ENCODE data around the gene THSD4. TPM values are rescaled to one million over a fixed set of nuclear protein-coding genes. Genes with fewer than 3 reads are reported as not detected.

The THSD4 gene
- total and polyA plus RNA-seq, 9 of the 15 experiments (the other 6 are each of a cell fraction or from before 2014, with no cell fraction given), result 0.04 TPM; not detected in 5

DNA sequence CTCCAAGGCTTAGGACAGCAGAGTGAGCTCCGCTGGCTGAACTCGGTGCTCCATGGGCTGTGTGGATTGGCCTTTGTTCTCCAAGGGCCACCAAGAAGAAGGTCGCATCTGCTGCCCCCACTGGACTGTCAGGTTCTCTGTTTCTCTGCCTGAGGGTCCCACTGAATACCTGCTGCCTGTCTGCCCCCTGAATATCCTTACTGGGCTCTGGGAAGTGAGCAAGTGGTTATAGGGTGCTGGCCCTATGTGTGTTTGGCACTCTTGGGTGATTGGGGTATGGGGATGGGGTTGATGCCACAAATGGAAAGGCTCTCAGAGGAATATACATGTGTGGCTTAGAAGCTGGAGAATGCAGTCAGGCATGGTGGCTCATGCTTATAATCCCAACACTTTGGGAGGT lies 82.3 kb downstream of the THSD4 start:
- Histone ChIP-seq H3K4me3 (no peak overlapping the region), H4K20me1 (replicated peaks; ENCODE audit: control insufficient read depth, insufficient read depth, low read length) (no peaks in the 10 kb centered on the region; the same call in 1 of the 2 replicates), H3K79me2 (ENCODE audit: control insufficient read depth, insufficient read depth, low read length) (no peaks in the 10 kb centered on the region), H3K36me3 (ENCODE audit: control insufficient read depth, insufficient read depth, low read length) (no peaks in the 10 kb centered on the region), H3K9me1 (ENCODE audit: control insufficient read depth, insufficient read depth, low read length) (no peaks in the 10 kb centered on the region), H3K9ac (ENCODE audit: insufficient read depth in 1 of 2, low read depth in 2 of 2, low read length in 2 of 2) (no peak overlapping the region), H2AFZ (ENCODE audit: low read depth, low read length) (no peak overlapping the region), H3K4me2 (ENCODE audit: insufficient read depth, low read length) (no peak overlapping the region), H3K27me3 (ENCODE audit: control insufficient read depth in 2 of 2, insufficient read depth in 2 of 2, low read length in 2 of 2) (no peaks in the 10 kb centered on the region; a peak in 1 of 5 replicates), H3K27ac (ENCODE audit: extremely low read depth, low read depth, low read length) (no peak overlapping the region), H3K9me3 (replicated peaks; ENCODE audit: control insufficient read depth, insufficient read depth, low read depth, low read length) (no peaks in the 10 kb centered on the region), H3K4me1 (replicated peaks in 1 of 2; ENCODE audit: control insufficient read depth in 2 of 2, insufficient read depth in 2 of 2, low read length in 2 of 2) (no peaks in the 10 kb centered on the region; a peak in 1 of 5 replicates)
- TF ChIP-seq ZNF384 (IDR thresholded peaks at IDR 0.05; ENCODE audit: low read depth, low read length) (no peak), SRSF1 (IDR thresholded peaks at IDR 0.05; ENCODE audit: low read depth, low read length) (no peak), ARNT (IDR thresholded peaks at IDR 0.05) (no peak), KLF6 (CRISPR knock-in tag; IDR thresholded peaks at IDR 0.05; ENCODE audit: borderline replicate concordance) (no peak), ZFP1 (CRISPR knock-in tag; IDR thresholded peaks at IDR 0.05) (no peak), XRCC3 (IDR thresholded peaks at IDR 0.05) (no peak), SP2 (IDR thresholded peaks at IDR 0.05; ENCODE audit: extremely low read depth, low read depth, low read length, poor library complexity, severe bottlenecking) (no peak), ETV6 (IDR thresholded peaks at IDR 0.05; ENCODE audit: borderline replicate concordance in 1 of 2, low read depth in 2 of 2, low read length in 1 of 2) (no peak), ETV6 (CRISPR knock-in tag; IDR thresholded peaks at IDR 0.05; ENCODE audit: borderline replicate concordance) (no peak), GTF2E2 (tag; IDR thresholded peaks at IDR 0.05) (no peak), ZNF830 (CRISPR knock-in tag; IDR thresholded peaks at IDR 0.05) (no peak), ZNF589 (CRISPR knock-in tag; IDR thresholded peaks at IDR 0.05; ENCODE audit: low read depth) (no peak), KLF13 (tag; IDR thresholded peaks at IDR 0.05; ENCODE audit: borderline replicate concordance, low read depth) (no peak), ZNF584 (CRISPR knock-in tag; IDR thresholded peaks at IDR 0.05; ENCODE audit: low read depth) (no peak), PHTF2 (CRISPR knock-in tag; IDR thresholded peaks at IDR 0.05) (no peak), ZNF174 (CRISPR knock-in tag; IDR thresholded peaks at IDR 0.05) (no peak), SMAD3 (CRISPR knock-in tag; conservative IDR thresholded peaks at IDR 0.05) (no peak), SRSF3 (IDR thresholded peaks at IDR 0.05; ENCODE audit: insufficient read depth, low read length) (no peak), ZNF707 (CRISPR knock-in tag; conservative IDR thresholded peaks at IDR 0.05) (no peak)
- TF ChIP-seq, protein P1, sequence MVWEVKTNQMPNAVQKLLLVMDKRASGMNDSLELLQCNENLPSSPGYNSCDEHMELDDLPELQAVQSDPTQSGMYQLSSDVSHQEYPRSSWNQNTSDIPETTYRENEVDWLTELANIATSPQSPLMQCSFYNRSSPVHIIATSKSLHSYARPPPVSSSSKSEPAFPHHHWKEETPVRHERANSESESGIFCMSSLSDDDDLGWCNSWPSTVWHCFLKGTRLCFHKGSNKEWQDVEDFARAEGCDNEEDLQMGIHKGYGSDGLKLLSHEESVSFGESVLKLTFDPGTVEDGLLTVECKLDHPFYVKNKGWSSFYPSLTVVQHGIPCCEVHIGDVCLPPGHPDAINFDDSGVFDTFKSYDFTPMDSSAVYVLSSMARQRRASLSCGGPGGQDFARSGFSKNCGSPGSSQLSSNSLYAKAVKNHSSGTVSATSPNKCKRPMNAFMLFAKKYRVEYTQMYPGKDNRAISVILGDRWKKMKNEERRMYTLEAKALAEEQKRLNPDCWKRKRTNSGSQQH (CRISPR knock-in tag; IDR thresholded peaks at IDR 0.05), result no peak
- intact Hi-C loops (cut with micrococcal nuclease) (no loop called here), in situ Hi-C loops (cut with MboI) (no loop called here)
- no peak for FAIRE-seq
- no TSS peak for BruUV-seq (replicated peaks)
- ChIA-PET CTCF (ENCODE audit: low intra/inter-chr PET ratio) (no interaction called here), POLR2A (no interaction called here)
- DNase-seq (ENCODE audit: extremely low read depth in 1 of 4, low spot score in 3 of 4), result no peak
- WGBS (ENCODE audit: insufficient coverage, low coverage, missing lambda C conversion rate), result 0% methylated on average over 2 of the region's 3 CpGs
- no peak for ATAC-seq
